Subcutaneous adipose tissue (tissue), 4 donors: ENCODE measurements around the gene COQ2. TPM values are rescaled to one million over a fixed set of nuclear protein-coding genes. Genes with fewer than 3 reads are reported as not detected.

Experiments used
- CTCF ChIP-seq: fragments of 450-650 bp; IDR thresholded peaks from one replicate; pipeline ENCODE4 v1.5.1; 2016; ENCODE audit warnings: low read depth, mild to moderate bottlenecking, control low read depth, antibody characterized with exemption, moderate library complexity
- total RNA-seq, 4 donors: library from RNA; depleted of rRNA; stranded (reverse); fragments of >200 nt; gene quantifications; one replicate each; pipeline ENCODE4 v1.1.0, GENCODE V29; 2016

Gene COQ2
- total RNA-seq, 4 donors from 2014 or later: 6.8 to 13.3 (median 9.3) TPM

- no peak for TF ChIP-seq CTCF
Measured at GRCh38 chr4:83320548-83320947, 36.0 kb upstream of the COQ2 start.

- TF ChIP-seq CTCF: no peak
Measured at GRCh38 chr4:83318666-83319065, 34.1 kb upstream of the COQ2 start.

DNA sequence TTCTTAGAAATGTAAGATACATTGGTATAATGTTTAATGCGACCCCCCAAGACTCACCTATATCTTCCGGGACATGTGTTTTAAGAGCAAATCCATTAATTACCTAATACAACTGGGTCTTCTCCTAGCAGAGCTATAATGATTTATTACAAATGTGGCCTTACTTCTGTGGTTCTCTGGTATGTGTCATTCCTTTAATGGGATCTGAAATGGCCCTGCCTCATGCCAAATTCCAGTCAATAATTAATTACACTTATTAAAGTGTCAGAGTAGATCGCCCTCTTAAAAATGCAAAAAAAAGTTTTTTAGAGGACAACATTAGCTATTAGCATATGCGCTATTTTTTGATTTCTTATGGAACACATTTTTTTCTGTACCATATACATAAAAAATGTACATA, 33.1 kb upstream of the COQ2 start:
- no peak for TF ChIP-seq CTCF

DNA sequence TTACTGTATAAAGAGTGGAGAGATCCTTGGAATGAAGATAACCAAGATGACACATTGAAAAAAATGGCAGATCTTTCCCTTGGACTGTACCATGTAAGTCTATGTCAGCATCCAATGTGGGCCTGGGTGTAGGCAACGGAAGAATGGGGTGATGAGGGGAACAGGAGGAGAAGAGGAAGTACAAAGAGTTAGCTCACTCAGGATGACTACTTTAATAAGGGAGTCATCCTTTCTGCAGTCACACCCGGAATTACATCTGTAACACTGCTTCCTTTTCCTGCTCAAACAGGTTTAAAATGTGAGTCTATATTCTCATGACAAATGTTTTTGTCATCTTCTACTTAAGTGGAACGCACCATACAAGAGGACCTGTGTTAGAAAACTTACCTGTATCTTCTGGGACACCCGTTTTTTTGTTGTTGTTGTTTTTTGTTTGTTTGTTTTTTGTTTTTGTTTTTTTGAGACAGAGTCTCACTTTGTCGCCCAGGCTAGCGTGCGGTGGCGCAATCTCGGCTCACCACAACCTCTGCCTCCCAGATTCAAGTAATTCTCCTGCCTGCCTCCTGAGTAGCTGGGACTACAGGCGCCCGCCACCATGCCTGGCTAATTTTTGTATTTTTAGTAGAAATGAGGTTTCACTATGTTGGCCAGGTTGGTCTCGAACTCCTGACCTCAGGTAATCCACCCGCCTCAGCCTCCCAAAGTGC, 32.0 kb upstream of the COQ2 start:
- no peak for TF ChIP-seq CTCF

- no peak for TF ChIP-seq CTCF
Measured at GRCh38 chr4:83315341-83315870, 30.8 kb upstream of the COQ2 start.

- TF ChIP-seq CTCF: no peak
Measured at GRCh38 chr4:83308672-83309071, 24.1 kb upstream of the COQ2 start.

DNA sequence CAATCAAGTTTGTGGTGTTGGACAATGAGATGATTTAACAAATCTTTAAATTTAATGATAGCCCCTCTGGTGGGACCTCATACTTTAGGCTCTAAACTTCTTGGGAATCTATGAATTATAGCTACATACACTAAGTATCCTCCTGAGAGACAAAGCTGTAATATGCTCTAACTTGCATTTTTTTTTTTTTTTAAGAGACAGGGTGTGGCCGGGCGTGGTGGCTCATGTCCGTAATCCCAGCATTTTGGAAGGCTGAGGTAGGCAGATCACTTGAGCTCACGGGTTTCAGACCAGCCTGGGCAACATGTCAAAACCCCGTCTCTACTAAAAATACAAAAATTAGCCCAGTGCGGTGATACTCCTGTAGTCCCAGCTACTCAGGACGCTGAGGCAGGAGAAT, 23.3 kb upstream of the COQ2 start:
- no peak for TF ChIP-seq CTCF
